ENCODE results near the gene SLC22A16. TPM values are rescaled to one million over a fixed set of nuclear protein-coding genes. Genes with fewer than 3 reads are reported as not detected.
"Not testable (repeated sequence)": the region's sequence is repeated elsewhere in the genome, so short reads cannot be mapped to it uniquely, and the experiment has no call there.

The SLC22A16 gene
- total RNA-seq (2014; rRNA removed; shearing (Covaris generic)) = not detected in 2 replicates
- polyA plus RNA-seq (2014; cell fraction: nucleus; rRNA removed) = not detected in 2 replicates

- DNase-seq (ENCODE audit: extremely low read depth, low read depth) = no peak
Measured at GRCh38 chr6:110476046-110476849, at the start of gene SLC22A16. Gene SLC22A16 (minus strand): TSS chr6:110476613. CDS start chr6:110476574, 39 bp downstream.

GRCh38 chr6:110525001-110525400, 48.6 kb upstream of the SLC22A16 start:
- no peak for DNase-seq (ENCODE audit: extremely low read depth, low read depth)

- DNase-seq (ENCODE audit: extremely low read depth, low read depth) = no peak
Measured at GRCh38 chr6:110524305-110524704, 47.9 kb upstream of the SLC22A16 start.

- no peak for DNase-seq (ENCODE audit: extremely low read depth, low read depth)
Measured at GRCh38 chr6:110523451-110524021, 47.1 kb upstream of the SLC22A16 start.

- DNase-seq (ENCODE audit: extremely low read depth, low read depth) = no peak
Measured at GRCh38 chr6:110522427-110522826, 46.0 kb upstream of the SLC22A16 start.

GRCh38 chr6:110520992-110521543, 44.7 kb upstream of the SLC22A16 start:
- DNase-seq (ENCODE audit: extremely low read depth, low read depth) = no peak

- DNase-seq (ENCODE audit: extremely low read depth, low read depth) = no peak
Measured at GRCh38 chr6:110520209-110520965, 44.0 kb upstream of the SLC22A16 start.

- DNase-seq (ENCODE audit: extremely low read depth, low read depth) = no peak
Measured at GRCh38 chr6:110517601-110518281, 41.3 kb upstream of the SLC22A16 start.

GRCh38 chr6:110517034-110517433, 40.6 kb upstream of the SLC22A16 start:
- no peak for DNase-seq (ENCODE audit: extremely low read depth, low read depth)

- DNase-seq (ENCODE audit: extremely low read depth, low read depth) = no peak
Measured at GRCh38 chr6:110514818-110515217, 38.4 kb upstream of the SLC22A16 start.

- no peak for DNase-seq (ENCODE audit: extremely low read depth, low read depth)
Measured at GRCh38 chr6:110512991-110513390, 36.6 kb upstream of the SLC22A16 start.

- DNase-seq (ENCODE audit: extremely low read depth, low read depth) = not testable (repeated sequence)
Measured at GRCh38 chr6:110512549-110512948, 36.1 kb upstream of the SLC22A16 start.

GRCh38 chr6:110511401-110511800, 35.0 kb upstream of the SLC22A16 start:
- no peak for DNase-seq (ENCODE audit: extremely low read depth, low read depth)

GRCh38 chr6:110509617-110510241, 33.3 kb upstream of the SLC22A16 start:
- DNase-seq (ENCODE audit: extremely low read depth, low read depth) = no peak

GRCh38 chr6:110504891-110505290, 28.5 kb upstream of the SLC22A16 start:
- not testable (repeated sequence) for DNase-seq (ENCODE audit: extremely low read depth, low read depth)

- no peak for DNase-seq (ENCODE audit: extremely low read depth, low read depth)
Measured at GRCh38 chr6:110495949-110496348, 19.5 kb upstream of the SLC22A16 start.

GRCh38 chr6:110493253-110493800, 16.9 kb upstream of the SLC22A16 start:
- DNase-seq (ENCODE audit: extremely low read depth, low read depth) = no peak

- DNase-seq (ENCODE audit: extremely low read depth, low read depth) = no peak
Measured at GRCh38 chr6:110492584-110492983, 16.2 kb upstream of the SLC22A16 start.

GRCh38 chr6:110491644-110492317, 15.4 kb upstream of the SLC22A16 start:
- no peak for DNase-seq (ENCODE audit: extremely low read depth, low read depth)

Data from NCI-H460 (cell line).